Eye (tissue), 1 donor: Measurements from ENCODE around the gene DDX51.
"Not testable (repeated sequence)": the region's sequence is repeated elsewhere in the genome, so short reads cannot be mapped to it uniquely, and the experiment has no call there.

ENCODE experiments used
- DNase-seq: peaks from one replicate; pipeline ENCODE4 v3.0.0-alpha.2; 2015

DDX51 gene

GRCh38 chr12:132137483-132138125, 6.5 kb downstream of the DDX51 start:
- no peak for DNase-seq

- DNase-seq, result not testable (repeated sequence)
Observed at GRCh38 chr12:132136226-132136625, 7.9 kb downstream of the DDX51 start.

- DNase-seq, result not testable (repeated sequence)
Observed at GRCh38 chr12:132134653-132135183, 9.4 kb downstream of the DDX51 start.

- DNase-seq, result peak; percentile 36
Observed at GRCh38 chr12:132133952-132134652, 10.0 kb downstream of the DDX51 start.

- no peak for DNase-seq
Observed at GRCh38 chr12:132132609-132133430, 11.3 kb downstream of the DDX51 start.

GRCh38 chr12:132131952-132132351, 12.2 kb downstream of the DDX51 start:
- no peak for DNase-seq

GRCh38 chr12:132131229-132131628, 12.9 kb downstream of the DDX51 start:
- no peak for DNase-seq

- no peak for DNase-seq
Observed at GRCh38 chr12:132130690-132131089, 13.4 kb downstream of the DDX51 start.

- DNase-seq, result no peak
Observed at GRCh38 chr12:132129007-132129406, 15.1 kb downstream of the DDX51 start.

- no peak for DNase-seq
Observed at GRCh38 chr12:132127041-132127440, 17.1 kb downstream of the DDX51 start.

GRCh38 chr12:132125736-132126135, 18.4 kb downstream of the DDX51 start:
- DNase-seq, result no peak

- DNase-seq, result no peak
Observed at GRCh38 chr12:132124766-132125425, 19.2 kb downstream of the DDX51 start.

GRCh38 chr12:132123970-132124765, 20.0 kb downstream of the DDX51 start:
- no peak for DNase-seq

GRCh38 chr12:132121283-132121682, 22.8 kb downstream of the DDX51 start:
- no peak for DNase-seq

- no peak for DNase-seq
Observed at GRCh38 chr12:132118876-132119275, 25.2 kb downstream of the DDX51 start.

- no peak for DNase-seq
Observed at GRCh38 chr12:132117558-132117875, 26.6 kb downstream of the DDX51 start.

- no peak for DNase-seq
Observed at GRCh38 chr12:132116709-132117557, 27.2 kb downstream of the DDX51 start.

GRCh38 chr12:132115500-132115899, 28.6 kb downstream of the DDX51 start:
- DNase-seq, result no peak

GRCh38 chr12:132114667-132115066, 29.5 kb downstream of the DDX51 start:
- DNase-seq, result no peak

- DNase-seq, result no peak
Observed at GRCh38 chr12:132111654-132112304, 32.3 kb downstream of the DDX51 start.

- DNase-seq, result no peak
Observed at GRCh38 chr12:132110677-132111076, 33.4 kb downstream of the DDX51 start.
